Astrocyte (in vitro differentiated cells and primary cell): ENCODE results near the gene FAAP100. TPM values are rescaled to one million over a fixed set of nuclear protein-coding genes. Genes with fewer than 3 reads are reported as not detected.

Source experiments
- DNase-seq: peaks from one replicate; pipeline ENCODE4 v3.0.0-alpha.2; 2010; ENCODE audit warnings: low read depth
- FAIRE-seq: peaks from 2 replicates; lab custom pipeline; 2011; peaks lifted over from hg19 to GRCh38; lab: Jason Lieb, UNC
- H2AFZ ChIP-seq: 2 replicates; pipeline ENCODE4 v1.6.0; 2012; ENCODE audit warnings: low read depth, low read length, inconsistent platforms
- H3K27ac ChIP-seq: 2 replicates; pipeline ENCODE4 v1.5.1; 2011; ENCODE audit warnings: low read depth, low read length, inconsistent platforms
- H3K27me3 ChIP-seq: 2 replicates; pipeline ENCODE4 v1.6.0; 2011; ENCODE audit warnings: low read length, inconsistent platforms; ENCODE audit not compliant: insufficient read depth
- H3K36me3 ChIP-seq: 2 replicates; pipeline ENCODE4 v1.5.1; 2011; ENCODE audit warnings: low read length, inconsistent platforms; ENCODE audit not compliant: insufficient read depth
- H3K4me1 ChIP-seq: 2 replicates; pipeline ENCODE4 v1.5.1; 2011; ENCODE audit warnings: low read length, inconsistent platforms; ENCODE audit not compliant: insufficient read depth
- H3K4me2 ChIP-seq: 2 replicates; pipeline ENCODE4 v1.6.0; 2012; ENCODE audit warnings: low read length, inconsistent platforms
- H3K4me3 ChIP-seq: 2 replicates; pipeline ENCODE4 v1.5.1; 2011; ENCODE audit warnings: low read depth, mild to moderate bottlenecking, low read length, inconsistent platforms; ENCODE audit not compliant: insufficient read depth
- H3K79me2 ChIP-seq: 2 replicates; pipeline ENCODE4 v1.6.0; 2012; ENCODE audit warnings: mild to moderate bottlenecking, low read length, inconsistent platforms; ENCODE audit not compliant: insufficient read depth
- H3K9ac ChIP-seq: 2 replicates; pipeline ENCODE4 v1.6.0; 2012; ENCODE audit warnings: mild to moderate bottlenecking, low read length, inconsistent platforms
- H3K9me3 ChIP-seq: 2 replicates; pipeline ENCODE4 v1.5.1; 2012; ENCODE audit warnings: low read depth, mild to moderate bottlenecking, low read length, inconsistent platforms; ENCODE audit not compliant: insufficient read depth
- H4K20me1 ChIP-seq: 2 replicates; pipeline ENCODE4 v1.6.0; 2012; ENCODE audit warnings: low read length, inconsistent platforms; ENCODE audit not compliant: insufficient read depth
- H3K27ac Mint-ChIP-seq: one replicate; pipeline ENCODE4 v1.8.0; 2021; ENCODE audit warnings: mild to moderate bottlenecking, mixed read lengths; ENCODE audit not compliant: unreplicated experiment
- H3K27me3 Mint-ChIP-seq: one replicate; pipeline ENCODE4 v1.8.0; 2021; ENCODE audit warnings: low read depth, mixed read lengths; ENCODE audit not compliant: unreplicated experiment
- H3K36me3 Mint-ChIP-seq: one replicate; pipeline ENCODE4 v1.8.0; 2021; ENCODE audit warnings: low read depth, mixed read lengths; ENCODE audit not compliant: unreplicated experiment
- H3K4me1 Mint-ChIP-seq: one replicate; pipeline ENCODE4 v1.8.0; 2021; ENCODE audit warnings: low read depth, mixed read lengths; ENCODE audit not compliant: unreplicated experiment
- H3K4me3 Mint-ChIP-seq: one replicate; pipeline ENCODE4 v1.8.0; 2021; ENCODE audit warnings: mild to moderate bottlenecking, moderate library complexity, mixed read lengths; ENCODE audit not compliant: unreplicated experiment
- H3K9me3 Mint-ChIP-seq: one replicate; pipeline ENCODE4 v1.8.0; 2021; ENCODE audit warnings: mild to moderate bottlenecking, mixed read lengths; ENCODE audit not compliant: unreplicated experiment
- EZH2 ChIP-seq: IDR thresholded peaks from 2 replicates; pipeline ENCODE4 v1.6.1; 2012; ENCODE audit warnings: mild to moderate bottlenecking, low read length, inconsistent platforms; ENCODE audit not compliant: insufficient read depth
- total RNA-seq: library from RNA; stranded (reverse); gene quantifications from 2 replicates; pipeline ENCODE4 v1.2.1, GENCODE V29; 2021
- TF ChIP-seq, protein P1 (sequence below): IDR thresholded peaks from 2 replicates; pipeline ENCODE4 v1.5.1; 2011; ENCODE audit warnings: low read depth, mild to moderate bottlenecking, inconsistent platforms, low read length, moderate library complexity; ENCODE audit not compliant: insufficient read depth

Gene FAAP100
- total RNA-seq, 1 donor from 2014 or later = 38.9 TPM

DNA sequence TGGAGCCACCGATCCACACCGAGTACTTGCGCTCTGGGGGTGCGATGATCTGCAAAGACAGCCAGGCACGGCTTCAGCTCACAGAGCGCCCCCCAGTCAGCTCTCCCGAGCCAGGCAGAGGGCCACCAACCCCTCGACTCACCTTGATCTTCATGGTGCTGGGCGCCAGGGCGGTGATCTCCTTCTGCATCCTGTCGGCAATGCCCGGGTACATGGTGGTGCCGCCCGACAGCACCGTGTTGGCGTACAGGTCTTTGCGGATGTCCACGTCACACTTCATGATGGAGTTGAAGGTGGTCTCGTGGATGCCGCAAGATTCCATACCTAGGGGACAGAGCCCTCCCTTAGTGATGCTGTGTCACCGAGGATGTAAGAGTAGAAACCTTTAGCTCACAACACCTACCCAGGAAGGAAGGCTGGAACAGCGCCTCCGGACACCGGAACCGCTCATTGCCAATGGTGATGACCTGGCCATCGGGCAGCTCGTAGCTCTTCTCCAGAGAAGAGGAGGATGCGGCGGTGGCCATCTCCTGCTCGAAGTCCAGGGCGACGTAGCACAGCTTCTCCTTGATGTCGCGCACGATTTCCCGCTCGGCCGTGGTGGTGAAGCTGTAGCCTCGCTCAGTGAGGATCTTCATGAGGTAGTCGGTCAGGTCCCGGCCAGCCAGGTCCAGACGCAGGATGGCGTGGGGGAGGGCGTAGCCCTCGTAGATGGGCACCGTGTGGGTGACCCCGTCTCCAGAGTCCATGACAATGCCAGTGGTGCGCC, 41.2 kb downstream of the FAAP100 start:
- TF ChIP-seq, protein P1, sequence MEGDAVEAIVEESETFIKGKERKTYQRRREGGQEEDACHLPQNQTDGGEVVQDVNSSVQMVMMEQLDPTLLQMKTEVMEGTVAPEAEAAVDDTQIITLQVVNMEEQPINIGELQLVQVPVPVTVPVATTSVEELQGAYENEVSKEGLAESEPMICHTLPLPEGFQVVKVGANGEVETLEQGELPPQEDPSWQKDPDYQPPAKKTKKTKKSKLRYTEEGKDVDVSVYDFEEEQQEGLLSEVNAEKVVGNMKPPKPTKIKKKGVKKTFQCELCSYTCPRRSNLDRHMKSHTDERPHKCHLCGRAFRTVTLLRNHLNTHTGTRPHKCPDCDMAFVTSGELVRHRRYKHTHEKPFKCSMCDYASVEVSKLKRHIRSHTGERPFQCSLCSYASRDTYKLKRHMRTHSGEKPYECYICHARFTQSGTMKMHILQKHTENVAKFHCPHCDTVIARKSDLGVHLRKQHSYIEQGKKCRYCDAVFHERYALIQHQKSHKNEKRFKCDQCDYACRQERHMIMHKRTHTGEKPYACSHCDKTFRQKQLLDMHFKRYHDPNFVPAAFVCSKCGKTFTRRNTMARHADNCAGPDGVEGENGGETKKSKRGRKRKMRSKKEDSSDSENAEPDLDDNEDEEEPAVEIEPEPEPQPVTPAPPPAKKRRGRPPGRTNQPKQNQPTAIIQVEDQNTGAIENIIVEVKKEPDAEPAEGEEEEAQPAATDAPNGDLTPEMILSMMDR = no peak
- TF ChIP-seq EZH2 = no peak
- no peaks in the 10 kb centered on the region for H3K9me3 Mint-ChIP-seq
- no peak for DNase-seq
- H3K36me3 Mint-ChIP-seq = peaks cover 40% of the 10 kb centered on the region
- Histone ChIP-seq H3K4me1 (peaks cover 13% of the 10 kb centered on the region), H3K9ac (peak overlapping the region; percentile 88), H4K20me1 (peaks cover 53% of the 10 kb centered on the region), H2AFZ (no peak overlapping the region), H3K4me3 (peak overlapping the region; percentile 98), H3K36me3 (peaks cover 31% of the 10 kb centered on the region), H3K79me2 (peaks cover 69% of the 10 kb centered on the region), H3K27ac (peak overlapping the region; percentile 50), H3K9me3 (no peaks in the 10 kb centered on the region), H3K4me2 (peak overlapping the region; percentile 98), H3K27me3 (no peaks in the 10 kb centered on the region)
- H3K4me3 Mint-ChIP-seq = peak overlapping the region; percentile 95
- no peak for FAIRE-seq
- peaks cover 2% of the 10 kb centered on the region for H3K4me1 Mint-ChIP-seq
- no peaks in the 10 kb centered on the region for H3K27me3 Mint-ChIP-seq
- H3K27ac Mint-ChIP-seq = peak overlapping the region; percentile 90

DNA sequence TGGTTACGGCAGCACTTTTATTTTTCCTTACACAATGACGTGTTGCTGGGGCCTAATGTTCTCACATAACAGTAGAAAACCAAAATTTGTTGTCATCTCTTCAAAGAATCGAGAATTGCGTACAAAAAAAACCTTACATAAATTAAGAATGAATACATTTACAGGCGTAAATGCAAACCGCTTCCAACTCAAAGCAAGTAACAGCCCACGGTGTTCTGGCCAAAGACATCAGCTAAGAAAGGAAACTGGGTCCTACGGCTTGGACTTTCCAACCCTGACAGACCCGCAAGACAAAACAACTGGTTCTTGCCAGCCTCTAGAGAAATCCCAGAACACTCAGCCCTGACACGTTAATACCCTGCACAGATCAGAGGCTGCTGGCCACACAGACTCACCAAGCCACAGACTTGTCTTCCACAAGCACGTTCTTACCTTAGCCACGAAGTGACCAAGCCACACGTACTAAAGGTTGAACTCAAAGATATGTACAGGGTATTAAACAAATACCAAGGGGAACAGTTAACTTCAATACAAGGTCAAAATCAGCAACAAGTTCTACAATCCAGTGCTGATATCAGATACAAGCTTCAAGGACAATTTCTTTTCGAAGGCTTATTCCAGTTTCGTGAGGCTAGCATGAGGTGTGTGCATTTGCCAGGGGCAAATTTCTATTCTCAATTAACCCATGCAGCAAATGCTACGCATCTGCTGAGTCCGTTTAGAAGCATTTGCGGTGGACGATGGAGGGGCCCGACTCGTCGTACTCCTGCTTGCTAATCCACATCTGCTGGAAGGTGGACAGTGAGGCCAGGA, 42.0 kb downstream of the FAAP100 start:
- Histone ChIP-seq H3K4me3 (peak overlapping the region; percentile 98), H3K27me3 (no peaks in the 10 kb centered on the region), H3K9me3 (no peaks in the 10 kb centered on the region), H3K36me3 (peaks cover 31% of the 10 kb centered on the region), H3K79me2 (peaks cover 61% of the 10 kb centered on the region), H3K9ac (peak overlapping the region; percentile 88), H3K4me2 (peak overlapping the region; percentile 98), H2AFZ (no peak overlapping the region), H3K27ac (peak overlapping the region; percentile 0), H3K4me1 (peaks cover 13% of the 10 kb centered on the region), H4K20me1 (peaks cover 52% of the 10 kb centered on the region)
- Mint-ChIP-seq H3K36me3 (peaks cover 40% of the 10 kb centered on the region), H3K27me3 (no peaks in the 10 kb centered on the region), H3K4me3 (peak overlapping the region; percentile 95), H3K27ac (peak overlapping the region; percentile 95), H3K9me3 (no peaks in the 10 kb centered on the region), H3K4me1 (peaks cover 2% of the 10 kb centered on the region)
- DNase-seq (no peak), FAIRE-seq (no peak)
- TF ChIP-seq, protein P1 = no peak
- no peak for TF ChIP-seq EZH2
